ENCODE measurements around the gene MORN1. TPM values are rescaled to one million over a fixed set of nuclear protein-coding genes. Genes with fewer than 3 reads are reported as not detected.

The MORN1 gene
- polyA plus RNA-seq, 1 of the 3 experiments (the other 2 are of a cell fraction) = 16.3 TPM

GRCh38 chr1:2313651-2314261 lies 77.6 kb downstream of the MORN1 start:
- Histone ChIP-seq H3K27ac (ENCODE audit: low read depth in 2 of 2, low read length in 1 of 2) (peak overlapping the region; percentile 32 to 83; a peak in 3 of 4 replicates), H3K36me3 (replicated peaks in 1 of 2; ENCODE audit: control insufficient read depth in 1 of 2, insufficient read depth in 2 of 2, low read length in 1 of 2) (peaks cover 0 to 4% of the 10 kb centered on the region in 2 experiments), H3K4me1 (ENCODE audit: control insufficient read depth in 1 of 2, insufficient read depth in 2 of 2, low read depth in 1 of 2, low read length in 1 of 2) (peaks cover 0 to 49% of the 10 kb centered on the region in 2 experiments; a peak in 1 of 4 replicates), H3K79me2 (ENCODE audit: insufficient read depth) (no peaks in the 10 kb centered on the region), H4K20me1 (ENCODE audit: insufficient read depth) (no peaks in the 10 kb centered on the region), H3F3A (replicated peaks; ENCODE audit: insufficient read depth) (no peaks in the 10 kb centered on the region), H2AFZ (ENCODE audit: low read depth) (no peak overlapping the region), H3K9me2 (no peaks in the 10 kb centered on the region), H3K9me3 (no peaks in the 10 kb centered on the region), H3K27me3 (ENCODE audit: insufficient read depth) (no peaks in the 10 kb centered on the region), H3K9ac (peak overlapping the region; percentile 58; the same call in 1 of the 2 replicates), H3K4me3 (ENCODE audit: low read depth in 2 of 2, low read length in 1 of 2) (peak overlapping the region; percentile 50 to 51; a peak in 3 of 4 replicates), H3K4me2 (peak overlapping the region; percentile 76)
- TF ChIP-seq REST (IDR thresholded peaks at IDR 0.05; ENCODE audit: low read depth, low read length) = no peak
- no peak for TF ChIP-seq JUND (IDR thresholded peaks at IDR 0.05)
- no peak for TF ChIP-seq POLR2AphosphoS5 (IDR thresholded peaks at IDR 0.05; ENCODE audit: low read depth, low read length)
- TF ChIP-seq RXRA (IDR thresholded peaks at IDR 0.05; ENCODE audit: borderline replicate concordance, low read depth) = no peak
- TF ChIP-seq ZBTB33 (IDR thresholded peaks at IDR 0.05; ENCODE audit: borderline replicate concordance, low read depth) = no peak
- TF ChIP-seq, protein P1, sequence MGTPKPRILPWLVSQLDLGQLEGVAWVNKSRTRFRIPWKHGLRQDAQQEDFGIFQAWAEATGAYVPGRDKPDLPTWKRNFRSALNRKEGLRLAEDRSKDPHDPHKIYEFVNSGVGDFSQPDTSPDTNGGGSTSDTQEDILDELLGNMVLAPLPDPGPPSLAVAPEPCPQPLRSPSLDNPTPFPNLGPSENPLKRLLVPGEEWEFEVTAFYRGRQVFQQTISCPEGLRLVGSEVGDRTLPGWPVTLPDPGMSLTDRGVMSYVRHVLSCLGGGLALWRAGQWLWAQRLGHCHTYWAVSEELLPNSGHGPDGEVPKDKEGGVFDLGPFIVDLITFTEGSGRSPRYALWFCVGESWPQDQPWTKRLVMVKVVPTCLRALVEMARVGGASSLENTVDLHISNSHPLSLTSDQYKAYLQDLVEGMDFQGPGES (IDR thresholded peaks at IDR 0.05; ENCODE audit: low read depth, low read length) = no peak
- no peak for TF ChIP-seq MAX (IDR thresholded peaks at IDR 0.05; ENCODE audit: low read depth)
- TF ChIP-seq GATA2 (CRISPR knock-in tag; IDR thresholded peaks at IDR 0.05) = no peak
- no peak for TF ChIP-seq FOSL2 (IDR thresholded peaks at IDR 0.05; ENCODE audit: borderline replicate concordance, low read depth)
- TF ChIP-seq FOXM1 (IDR thresholded peaks at IDR 0.05; ENCODE audit: low read depth) = no peak
- no peak for TF ChIP-seq TEAD4 (IDR thresholded peaks at IDR 0.05; ENCODE audit: borderline replicate concordance, insufficient read depth)
- TF ChIP-seq, protein P2, sequence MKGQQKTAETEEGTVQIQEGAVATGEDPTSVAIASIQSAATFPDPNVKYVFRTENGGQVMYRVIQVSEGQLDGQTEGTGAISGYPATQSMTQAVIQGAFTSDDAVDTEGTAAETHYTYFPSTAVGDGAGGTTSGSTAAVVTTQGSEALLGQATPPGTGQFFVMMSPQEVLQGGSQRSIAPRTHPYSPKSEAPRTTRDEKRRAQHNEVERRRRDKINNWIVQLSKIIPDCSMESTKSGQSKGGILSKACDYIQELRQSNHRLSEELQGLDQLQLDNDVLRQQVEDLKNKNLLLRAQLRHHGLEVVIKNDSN (IDR thresholded peaks at IDR 0.05; ENCODE audit: borderline replicate concordance, low read depth) = no peak
- no peak for TF ChIP-seq RAD21 (IDR thresholded peaks at IDR 0.05; ENCODE audit: low read length)
- no peak for TF ChIP-seq USF2 (IDR thresholded peaks at IDR 0.05; ENCODE audit: borderline replicate concordance, low read depth, low read length)
- TF ChIP-seq EP300 (IDR thresholded peaks at IDR 0.05; ENCODE audit: borderline replicate concordance in 1 of 2, low read depth in 1 of 2, low read length in 1 of 2) = no peak
- TF ChIP-seq ELF1 (IDR thresholded peaks at IDR 0.05) = no peak
- ChIA-PET POLR2A (interaction anchor here (2.8 kb wide), 1 partner anchor 86 kb away, joined by 8 read pairs; no protein-coding TSS in a partner anchor), CTCF (interaction anchor here (1.0 to 5.4 kb wide), 11 partner anchors 12 to 118 kb away, joined by 3 to 34 read pairs (median 4); partner anchors contain the start of gene FAAP20)
- WGBS (ENCODE audit: low lambda C conversion rate) = 74% methylated on average over 8 of the region's 18 CpGs
- DNase-seq = no peak

All from SK-N-SH (cell line).